ENCODE data around the gene MAST4. TPM values are rescaled to one million over a fixed set of nuclear protein-coding genes. Genes with fewer than 3 reads are reported as not detected.

The MAST4 gene
- total and polyA plus RNA-seq, 2 of the 13 experiments (the other 11 are each of a cell fraction or from before 2014, with no cell fraction given): 3.4 to 3.7 TPM

DNA sequence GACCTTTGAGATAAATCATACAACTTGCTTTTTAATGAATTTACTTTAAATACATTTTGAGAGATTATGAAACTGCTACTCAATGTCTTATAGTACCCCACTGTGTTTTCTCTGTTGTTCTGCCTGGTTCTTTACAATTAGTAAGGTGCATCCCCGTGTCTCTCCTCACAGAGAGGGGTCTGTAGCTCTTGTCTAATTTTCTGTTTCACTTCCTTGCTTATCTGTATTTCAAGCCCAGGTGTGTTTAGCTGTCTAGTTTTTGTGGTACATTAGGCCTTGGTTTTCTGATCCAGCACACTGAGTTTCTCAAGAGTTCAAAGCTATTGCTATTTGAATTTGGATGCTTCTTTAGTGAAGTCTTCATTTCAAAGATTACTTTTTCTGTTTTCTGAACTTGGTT lies 105.1 kb downstream of the MAST4 start:
- Histone ChIP-seq H3K9me3 (ENCODE audit: low read length) (no peaks in the 10 kb centered on the region), H3K4me2 (ENCODE audit: low read depth, low read length) (no peak overlapping the region), H3K27ac (ENCODE audit: extremely low read length, insufficient read depth, low read length) (no peak overlapping the region), H3K27me3 (ENCODE audit: control insufficient read depth in 1 of 2, insufficient read depth in 2 of 2, low read length in 2 of 2) (0 out of 5 replicates have a peak, but pooled peaks cover 0 to 3% of the 10 kb centered on the region in 2 experiments), H3K36me3 (replicated peaks in 1 of 2; ENCODE audit: control insufficient read depth in 1 of 2, insufficient read depth in 2 of 2, low read length in 2 of 2) (no peaks in the 10 kb centered on the region), H4K20me1 (ENCODE audit: insufficient read depth, low read length) (no peaks in the 10 kb centered on the region), H2AFZ (ENCODE audit: low read length) (no peak overlapping the region), H3K79me2 (ENCODE audit: insufficient read depth, low read length) (no peaks in the 10 kb centered on the region), H3K4me1 (ENCODE audit: insufficient read depth, low read length) (no peaks in the 10 kb centered on the region), H3K9ac (ENCODE audit: insufficient read depth, low read depth, low read length) (no peak overlapping the region), H3K4me3 (replicated peaks in 1 of 3; ENCODE audit: insufficient read depth in 1 of 3, low read depth in 2 of 3, low read length in 3 of 3) (no peak overlapping the region)
- ChIA-PET POLR2A (no interaction called here), CTCF (ENCODE audit: low intra/inter-chr PET ratio, low total read pairs) (no interaction called here)
- in situ Hi-C loops (cut with HindIII; ENCODE audit: extremely low pct_ligation_motif_present, low pct_unique_long_range_greater_than_20kb) (no loop called here), intact Hi-C loops (cut with micrococcal nuclease; ENCODE audit: unreplicated experiment) (no loop called here)
- no TSS peak for BruUV-seq (replicated peaks)
- no peak for DNase-seq (ENCODE audit: low spot score)
- 0% methylated on average over 1 of the region's 1 CpG for WGBS (ENCODE audit: low lambda C conversion rate)
- no peak for TF ChIP-seq HNF4A (CRISPR knock-in tag; IDR thresholded peaks at IDR 0.05)
- TF ChIP-seq, protein P1, sequence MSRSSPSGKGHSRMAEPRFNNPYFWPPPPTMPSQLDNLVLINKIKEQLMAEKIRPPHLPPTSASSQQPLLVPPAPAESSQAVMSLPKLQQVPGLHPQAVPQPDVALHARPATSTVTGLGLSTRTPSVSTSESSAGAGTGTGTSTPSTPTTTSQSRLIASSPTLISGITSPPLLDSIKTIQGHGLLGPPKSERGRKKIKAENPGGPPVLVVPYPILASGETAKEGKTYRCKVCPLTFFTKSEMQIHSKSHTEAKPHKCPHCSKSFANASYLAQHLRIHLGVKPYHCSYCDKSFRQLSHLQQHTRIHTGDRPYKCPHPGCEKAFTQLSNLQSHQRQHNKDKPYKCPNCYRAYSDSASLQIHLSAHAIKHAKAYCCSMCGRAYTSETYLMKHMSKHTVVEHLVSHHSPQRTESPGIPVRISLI (CRISPR knock-in tag; IDR thresholded peaks at IDR 0.05; ENCODE audit: borderline replicate concordance): no peak
- no peak for TF ChIP-seq KLF13 (CRISPR knock-in tag; IDR thresholded peaks at IDR 0.05)
- no peak for TF ChIP-seq ZNF260 (CRISPR knock-in tag; IDR thresholded peaks at IDR 0.05; ENCODE audit: borderline replicate concordance, low read depth)
- no peak for TF ChIP-seq XRCC5 (optimal IDR thresholded peaks at IDR 0.05; ENCODE audit: low read length)
- TF ChIP-seq ZGPAT (CRISPR knock-in tag; IDR thresholded peaks at IDR 0.05): no peak
- no peak for TF ChIP-seq ZNF468 (CRISPR knock-in tag; IDR thresholded peaks at IDR 0.05)
- no peak for TF ChIP-seq ZMYM2 (CRISPR knock-in tag; IDR thresholded peaks at IDR 0.05)
- TF ChIP-seq, protein P2, sequence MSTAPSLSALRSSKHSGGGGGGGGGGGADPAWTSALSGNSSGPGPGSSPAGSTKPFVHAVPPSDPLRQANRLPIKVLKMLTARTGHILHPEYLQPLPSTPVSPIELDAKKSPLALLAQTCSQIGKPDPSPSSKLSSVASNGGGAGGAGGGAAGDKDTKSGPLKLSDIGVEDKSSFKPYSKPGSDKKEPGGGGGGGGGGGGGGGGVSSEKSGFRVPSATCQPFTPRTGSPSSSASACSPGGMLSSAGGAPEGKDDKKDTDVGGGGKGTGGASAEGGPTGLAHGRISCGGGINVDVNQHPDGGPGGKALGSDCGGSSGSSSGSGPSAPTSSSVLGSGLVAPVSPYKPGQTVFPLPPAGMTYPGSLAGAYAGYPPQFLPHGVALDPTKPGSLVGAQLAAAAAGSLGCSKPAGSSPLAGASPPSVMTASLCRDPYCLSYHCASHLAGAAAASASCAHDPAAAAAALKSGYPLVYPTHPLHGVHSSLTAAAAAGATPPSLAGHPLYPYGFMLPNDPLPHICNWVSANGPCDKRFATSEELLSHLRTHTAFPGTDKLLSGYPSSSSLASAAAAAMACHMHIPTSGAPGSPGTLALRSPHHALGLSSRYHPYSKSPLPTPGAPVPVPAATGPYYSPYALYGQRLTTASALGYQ (CRISPR knock-in tag; IDR thresholded peaks at IDR 0.05): no peak
- no peak for TF ChIP-seq TCF7 (IDR thresholded peaks at IDR 0.05; ENCODE audit: low read depth)
- TF ChIP-seq HNRNPUL1 (IDR thresholded peaks at IDR 0.05; ENCODE audit: low read depth, low read length): no peak
- no peak for TF ChIP-seq NCOR1 (IDR thresholded peaks at IDR 0.05; ENCODE audit: borderline replicate concordance, low read length)
- no peak for TF ChIP-seq SNAI1 (CRISPR knock-in tag; IDR thresholded peaks at IDR 0.05; ENCODE audit: borderline replicate concordance)
- no peak for TF ChIP-seq MTA1 (CRISPR knock-in tag; IDR thresholded peaks at IDR 0.05; ENCODE audit: borderline replicate concordance)
- TF ChIP-seq ZFP82 (CRISPR knock-in tag; IDR thresholded peaks at IDR 0.05; ENCODE audit: borderline replicate concordance): no peak
- TF ChIP-seq CBX2 (IDR thresholded peaks at IDR 0.05; ENCODE audit: low read depth, low read length): no peak
- no peak for TF ChIP-seq CBX2 (CRISPR knock-in tag; IDR thresholded peaks at IDR 0.05; ENCODE audit: low read depth)
- no peak for TF ChIP-seq HMG20A (CRISPR knock-in tag; IDR thresholded peaks at IDR 0.05; ENCODE audit: borderline replicate concordance)
- no peak for FAIRE-seq
- ATAC-seq: no peak

Measured in HepG2 (cell line).